HepG2 (cell line): Measurements from ENCODE around the gene PIK3CD. TPM values are rescaled to one million over a fixed set of nuclear protein-coding genes. Genes with fewer than 3 reads are reported as not detected.
A peak's percentile ranks its signal among the peaks of the same experiment; 100 is the strongest.

Experiments
- BCL6 ChIP-seq: IDR thresholded peaks from 2 replicates; pipeline ENCODE4 v1.6.1; 2016; ENCODE audit warnings: missing genetic modification reagents, missing compliant biosample characterization
- BRCA1 ChIP-seq: sonication (generic); formaldehyde crosslinking; IDR thresholded peaks from 2 replicates; pipeline ENCODE4 v1.4.0; 2020; ENCODE audit warnings: missing genetic modification reagents
- CBFB ChIP-seq: sonication (generic); formaldehyde crosslinking; IDR thresholded peaks from 2 replicates; pipeline ENCODE4 v1.4.0; 2020; ENCODE audit warnings: missing genetic modification reagents
- CERS6 ChIP-seq: sonication (generic); formaldehyde crosslinking; IDR thresholded peaks from 2 replicates; pipeline ENCODE4 v1.5.0; 2020; ENCODE audit warnings: missing genetic modification reagents
- CHD2 ChIP-seq: IDR thresholded peaks from 2 replicates; pipeline ENCODE4 v1.6.1; 2011; ENCODE audit warnings: low read depth, low read length, improper control_type of control experiment
- FOXC1 ChIP-seq: sonication (generic); formaldehyde crosslinking; IDR thresholded peaks from 2 replicates; pipeline ENCODE4 v1.8.0; 2022; ENCODE audit warnings: mild to moderate bottlenecking, missing genetic modification reagents, borderline replicate concordance
- GATAD1 ChIP-seq: IDR thresholded peaks from 2 replicates; pipeline ENCODE4 v1.6.1; 2016; ENCODE audit warnings: missing genetic modification reagents, missing compliant biosample characterization
- GMEB1 ChIP-seq: sonication (generic); formaldehyde crosslinking; IDR thresholded peaks from 2 replicates; pipeline ENCODE4 v1.5.1; 2020; ENCODE audit warnings: missing genetic modification reagents, mild to moderate bottlenecking, borderline replicate concordance
- HNF4A ChIP-seq: sonication (generic); formaldehyde crosslinking; IDR thresholded peaks from 2 replicates; pipeline ENCODE4 v1.4.0; 2020; ENCODE audit warnings: missing genetic modification reagents
- HNRNPL ChIP-seq: fragments of 200-400 bp; formaldehyde crosslinking; IDR thresholded peaks from 2 replicates; pipeline ENCODE4 v1.6.1; 2017; ENCODE audit warnings: mild to moderate bottlenecking, low read depth, low read length
- IRX3 ChIP-seq: sonication (generic); formaldehyde crosslinking; IDR thresholded peaks from 2 replicates; pipeline ENCODE4 v1.8.1; 2023; ENCODE audit warnings: mild to moderate bottlenecking, low read depth, missing genetic modification reagents, borderline replicate concordance
- KAT7 ChIP-seq: IDR thresholded peaks from 2 replicates; pipeline ENCODE4 v1.6.1; 2018; ENCODE audit warnings: borderline replicate concordance, missing compliant biosample characterization
- KDM1A ChIP-seq: IDR thresholded peaks from 2 replicates; pipeline ENCODE4 v1.6.1; 2016; ENCODE audit warnings: missing compliant biosample characterization
- KLF9 ChIP-seq: IDR thresholded peaks from 2 replicates; pipeline ENCODE4 v1.6.1; 2016; ENCODE audit warnings: low read depth
- MATR3 ChIP-seq: sonication (generic); formaldehyde crosslinking; IDR thresholded peaks from 2 replicates; pipeline ENCODE4 v1.4.0; 2020; ENCODE audit warnings: missing genetic modification reagents
- MTA3 ChIP-seq: sonication (generic); formaldehyde crosslinking; IDR thresholded peaks from 2 replicates; pipeline ENCODE4 v1.4.0; 2020; ENCODE audit warnings: missing genetic modification reagents
- NFE2L2 ChIP-seq: fragments of 150-350 bp; IDR thresholded peaks from 2 replicates; pipeline ENCODE4 v1.6.1; 2014; ENCODE audit warnings: low read length
- NR2F2 ChIP-seq: IDR thresholded peaks from 2 replicates; pipeline ENCODE4 v1.6.1; 2012; ENCODE audit warnings: low read depth, inconsistent platforms, borderline replicate concordance
- PATZ1 ChIP-seq: sonication (generic); formaldehyde crosslinking; IDR thresholded peaks from 2 replicates; pipeline ENCODE4 v1.4.0; 2020; ENCODE audit warnings: missing genetic modification reagents
- RARG ChIP-seq: sonication (generic); formaldehyde crosslinking; IDR thresholded peaks from 2 replicates; pipeline ENCODE4 v1.4.0; 2020; ENCODE audit warnings: low read depth, mild to moderate bottlenecking, missing genetic modification reagents
- U2AF2 ChIP-seq: fragments of 200-400 bp; formaldehyde crosslinking; IDR thresholded peaks from 2 replicates; pipeline ENCODE4 v1.6.1; 2017; ENCODE audit warnings: low read depth, mild to moderate bottlenecking, low read length
- ZBTB7B ChIP-seq: sonication (generic); formaldehyde crosslinking; IDR thresholded peaks from 2 replicates; pipeline ENCODE4 v1.4.0; 2020; ENCODE audit warnings: missing genetic modification reagents
- ZFP62 ChIP-seq: sonication (generic); formaldehyde crosslinking; IDR thresholded peaks from 2 replicates; pipeline ENCODE4 v1.4.0; 2020; ENCODE audit warnings: missing genetic modification reagents
- ZNF292 ChIP-seq: sonication (generic); formaldehyde crosslinking; IDR thresholded peaks from 2 replicates; pipeline ENCODE4 v1.8.1; 2022; ENCODE audit warnings: mild to moderate bottlenecking, low read depth, missing genetic modification reagents, borderline replicate concordance
- ZNF552 ChIP-seq: sonication (generic); formaldehyde crosslinking; IDR thresholded peaks from 2 replicates; pipeline ENCODE4 v1.9.0; 2022; ENCODE audit warnings: missing genetic modification reagents, mild to moderate bottlenecking, borderline replicate concordance
- ZNF614 ChIP-seq: IDR thresholded peaks from 2 replicates; pipeline ENCODE4 v1.6.1; 2018; ENCODE audit warnings: missing biosample characterization, missing genetic modification reagents, inconsistent platforms, borderline replicate concordance
- ZNF652 ChIP-seq: IDR thresholded peaks from 2 replicates; pipeline ENCODE4 v1.6.1; 2016; ENCODE audit warnings: low read depth, borderline replicate concordance
- polyA plus RNA-seq, 8 experiments: library from polyadenylated mRNA; depleted of rRNA in 3 of 8; stranded (reverse) in 7 of 8; unstranded in 1 of 8; fragments of >200 nt; fragmentation: Illumina TruSeq in 4 of 8; extraction: Trizol in 4 of 8; gene quantifications; 2 replicates each; pipeline versions ENCODE4 v1.2.1 to v1.2.3, GENCODE V29; 2011 to 2016; ENCODE audit warnings: low read depth in 4 of 8, missing spikeins in 1 of 8, mixed read lengths in 1 of 8; ENCODE audit not compliant: insufficient read depth in 1 of 8
- total RNA-seq, 5 experiments: library from RNA; depleted of rRNA; stranded (reverse); fragments of >200 nt; fragmentation: Illumina TruSeq; extraction: Trizol; gene quantifications; 2 replicates each; pipeline ENCODE4 v1.2.3, GENCODE V29; 2016; ENCODE audit warnings: low read depth in 1 of 5

Gene PIK3CD
- total and polyA plus RNA-seq, 2 of the 13 experiments (the other 11 are each of a cell fraction or from before 2014, with no cell fraction given): 7.1 to 10.0 TPM

DNA sequence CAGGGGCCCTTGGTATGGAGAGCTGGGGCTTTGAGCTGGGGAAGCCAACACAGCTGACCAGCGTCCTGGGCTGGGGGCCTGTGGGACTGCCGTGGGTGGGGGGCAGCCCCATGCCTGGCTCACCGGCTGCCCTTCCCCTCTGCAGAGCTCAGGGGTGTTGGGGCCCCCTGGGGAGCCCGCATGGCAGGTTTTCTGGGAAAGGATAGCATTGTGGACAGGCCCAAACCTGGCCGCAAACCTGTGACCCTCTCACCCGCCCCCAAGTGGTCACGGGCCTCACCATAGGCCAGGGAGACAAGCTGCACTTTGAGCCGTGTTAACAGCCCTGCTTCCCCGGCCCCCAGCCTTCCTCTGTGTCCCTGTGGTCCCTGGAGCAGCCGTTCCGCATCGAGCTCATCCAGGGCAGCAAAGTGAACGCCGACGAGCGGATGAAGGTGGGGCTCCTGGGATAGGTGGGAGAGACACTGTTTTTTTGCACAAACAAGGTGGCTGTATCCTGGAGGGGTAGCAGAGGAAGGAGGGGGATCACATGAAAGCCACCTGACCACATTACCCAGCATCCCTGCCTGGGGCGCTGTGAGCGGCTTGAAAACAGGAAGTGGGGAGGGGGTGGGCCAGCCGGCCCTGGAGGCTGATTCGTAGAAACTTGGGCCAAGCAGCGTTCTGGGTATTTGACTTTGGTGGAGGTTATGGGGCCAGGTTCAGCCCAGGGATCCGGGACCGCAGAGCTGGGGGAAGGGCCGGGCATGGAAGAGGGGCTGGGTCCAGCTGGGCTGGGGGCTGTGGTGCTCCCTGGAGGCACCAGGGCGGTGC, 65.9 kb downstream of the PIK3CD start (continued):
- peak; percentile 92 for TF ChIP-seq GATAD1 (CRISPR knock-in tag)
- TF ChIP-seq CBFB (CRISPR knock-in tag): 0 out of 2 replicates have a peak, but pooled peaks have one; percentile 16
- peak; percentile 49; the same call in 1 of the 2 replicates for TF ChIP-seq ZNF614 (CRISPR knock-in tag)
- no peak for TF ChIP-seq NR2F2
- peak; percentile 69 for TF ChIP-seq FOXC1
- 0 out of 2 replicates have a peak, but pooled peaks have one; percentile 34 for TF ChIP-seq ZNF552
- TF ChIP-seq CHD2: no peak
- TF ChIP-seq ZBTB7B (CRISPR knock-in tag): peak; percentile 59; the same call in 1 of the 2 replicates
- TF ChIP-seq HNRNPL: 0 out of 2 replicates have a peak, but pooled peaks have one; percentile 38
- TF ChIP-seq CERS6: no peak
- no peak for TF ChIP-seq RARG (CRISPR knock-in tag)
- TF ChIP-seq MATR3: no peak
- TF ChIP-seq U2AF2: peak; percentile 28; the same call in 1 of the 2 replicates
- no peak for TF ChIP-seq KLF9
- TF ChIP-seq PATZ1 (CRISPR knock-in tag): peak; percentile 82
- TF ChIP-seq IRX3 (CRISPR knock-in tag): no peak; the same call in 1 of the 2 replicates
- no peak for TF ChIP-seq ZFP62 (CRISPR knock-in tag)
- peak; percentile 52; the same call in 1 of the 2 replicates for TF ChIP-seq GMEB1 (CRISPR knock-in tag)
- TF ChIP-seq MTA3 (CRISPR knock-in tag): no peak
- TF ChIP-seq ZNF292 (CRISPR knock-in tag): peak; percentile 82; the same call in 1 of the 2 replicates
- TF ChIP-seq ZNF652 (CRISPR knock-in tag): no peak
- peak; percentile 91 for TF ChIP-seq HNF4A
- TF ChIP-seq BRCA1 (CRISPR knock-in tag): no peak
- TF ChIP-seq NFE2L2: no peak
- TF ChIP-seq KDM1A (CRISPR knock-in tag): no peak
- TF ChIP-seq BCL6 (CRISPR knock-in tag): 0 out of 2 replicates have a peak, but pooled peaks have one; percentile 18
- TF ChIP-seq KAT7: no peak
